CD4-positive, CD25-positive, alpha-beta regulatory T cell (primary cell): ENCODE results near the gene DPYD. TPM values are rescaled to one million over a fixed set of nuclear protein-coding genes. Genes with fewer than 3 reads are reported as not detected.

ENCODE experiments used
- ATAC-seq, 2 donors: fragments of 150-1000 bp; cut with Tn5 transposase; one replicate each; pipeline ENCODE4 v1.10.0; 2021; ENCODE audit warnings: low read depth in 2 of 2, moderate number of reproducible peaks in 2 of 2, moderate library complexity in 1 of 2
- DNase-seq, 3 donors: peaks; one replicate each; pipeline versions ENCODE4 v3.0.0 to v3.0.0-alpha.2; 2012 to 2022; ENCODE audit warnings: mixed read lengths in 1 of 3
- H3K27ac ChIP-seq: one replicate; pipeline ENCODE4 v1.7.0; 2013; ENCODE audit warnings: mild to moderate bottlenecking, low read length; ENCODE audit not compliant: insufficient read depth, poor library complexity, severe bottlenecking
- H3K27me3 ChIP-seq: one replicate; pipeline ENCODE4 v1.7.0; 2013; ENCODE audit warnings: low read length; ENCODE audit not compliant: control insufficient read depth, insufficient read depth
- H3K36me3 ChIP-seq: one replicate; pipeline ENCODE4 v1.7.0; 2013; ENCODE audit warnings: mild to moderate bottlenecking, low read length, moderate library complexity; ENCODE audit not compliant: control insufficient read depth, insufficient read depth
- H3K4me1 ChIP-seq: 2 replicates; pipeline ENCODE4 v1.7.0; 2013; ENCODE audit warnings: mild to moderate bottlenecking, low read length; ENCODE audit not compliant: insufficient read depth, control insufficient read depth, poor library complexity, severe bottlenecking
- H3K4me3 ChIP-seq: one replicate; pipeline ENCODE4 v1.7.0; 2013; ENCODE audit warnings: low read depth, mild to moderate bottlenecking, low read length, moderate library complexity
- H3K9me3 ChIP-seq, 2 experiments: 1 replicate in 1 of 2; 2 replicates in 1 of 2; pipeline ENCODE4 v1.7.0; 2013; ENCODE audit warnings: low read length in 2 of 2, mild to moderate bottlenecking in 1 of 2, moderate library complexity in 1 of 2; ENCODE audit not compliant: control insufficient read depth in 2 of 2
- H3K27ac Mint-ChIP-seq, 3 donors: one replicate each; pipeline ENCODE4 v1.8.0; 2020 to 2022; ENCODE audit warnings: mild to moderate bottlenecking in 3 of 3, mixed read lengths in 3 of 3, moderate library complexity in 2 of 3
- H3K27me3 Mint-ChIP-seq: one replicate; pipeline ENCODE4 v1.8.0; 2022; ENCODE audit warnings: mild to moderate bottlenecking, mixed read lengths
- H3K36me3 Mint-ChIP-seq: one replicate; pipeline ENCODE4 v1.8.0; 2020; ENCODE audit warnings: mixed read lengths
- H3K4me1 Mint-ChIP-seq, 4 donors: one replicate each; pipeline ENCODE4 v1.8.0; 2020 to 2022; ENCODE audit warnings: mixed read lengths in 4 of 4, mild to moderate bottlenecking in 1 of 4
- H3K4me3 Mint-ChIP-seq, 4 donors: one replicate each; pipeline ENCODE4 v1.8.0; 2020 to 2022; ENCODE audit warnings: mild to moderate bottlenecking in 4 of 4, mixed read lengths in 4 of 4, moderate library complexity in 3 of 4
- H3K9me3 Mint-ChIP-seq, 7 donors: one replicate each; pipeline ENCODE4 v1.8.0; 2020 to 2022; ENCODE audit warnings: mixed read lengths in 7 of 7, mild to moderate bottlenecking in 3 of 7, moderate library complexity in 2 of 7
- polyA plus RNA-seq, 4 donors: library from polyadenylated mRNA; unstranded; fragments of 300-500 nt; fragmentation: Illumina TruSeq; gene quantifications; one replicate each; pipeline ENCODE4 v1.2.3, GENCODE V29; 2021
- total RNA-seq: library from RNA; stranded (reverse); gene quantifications from one replicate; pipeline ENCODE4 v1.2.3, GENCODE V29; 2022

Gene DPYD
- total and polyA plus RNA-seq, 5 donors from 2014 or later, result 47.6 to 87.3 (median 55.2) TPM

DNA sequence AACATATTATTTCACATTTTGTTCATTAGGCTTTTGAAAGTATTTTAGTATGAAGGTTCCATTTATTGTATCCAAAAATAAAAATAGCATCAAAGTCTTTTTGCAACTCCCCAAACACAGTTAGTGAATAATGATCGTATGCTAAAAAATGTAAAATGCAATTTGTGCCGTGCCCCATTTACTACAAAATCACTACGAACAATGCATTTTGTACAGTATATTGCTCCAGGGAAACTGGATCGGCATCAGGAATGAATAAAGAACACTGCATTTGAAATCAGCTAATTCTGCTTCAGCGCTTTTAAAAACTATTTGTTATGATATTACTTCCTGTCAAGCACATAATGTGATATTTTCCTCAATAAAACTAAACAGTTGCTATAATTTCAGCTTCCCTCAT is 547.8 kb downstream of the DPYD start:
- no peaks in the 10 kb centered on the region for H3K27me3 Mint-ChIP-seq
- H3K9me3 Mint-ChIP-seq, result peaks cover 0 to 2% (median 0%) of the 10 kb centered on the region in 7 donors
- Histone ChIP-seq H3K4me1 (no peaks in the 10 kb centered on the region), H3K27me3 (no peaks in the 10 kb centered on the region), H3K36me3 (peaks cover 6% of the 10 kb centered on the region), H3K9me3 (no peaks in the 10 kb centered on the region), H3K4me3 (no peak overlapping the region), H3K27ac (no peak overlapping the region)
- peaks cover 52% of the 10 kb centered on the region for H3K36me3 Mint-ChIP-seq
- H3K4me3 Mint-ChIP-seq, result no peak overlapping the region
- H3K27ac Mint-ChIP-seq, result no peak overlapping the region
- no peak for ATAC-seq
- no peak for DNase-seq
- peaks cover 0 to 6% (median 3%) of the 10 kb centered on the region in 4 donors for H3K4me1 Mint-ChIP-seq

DNA sequence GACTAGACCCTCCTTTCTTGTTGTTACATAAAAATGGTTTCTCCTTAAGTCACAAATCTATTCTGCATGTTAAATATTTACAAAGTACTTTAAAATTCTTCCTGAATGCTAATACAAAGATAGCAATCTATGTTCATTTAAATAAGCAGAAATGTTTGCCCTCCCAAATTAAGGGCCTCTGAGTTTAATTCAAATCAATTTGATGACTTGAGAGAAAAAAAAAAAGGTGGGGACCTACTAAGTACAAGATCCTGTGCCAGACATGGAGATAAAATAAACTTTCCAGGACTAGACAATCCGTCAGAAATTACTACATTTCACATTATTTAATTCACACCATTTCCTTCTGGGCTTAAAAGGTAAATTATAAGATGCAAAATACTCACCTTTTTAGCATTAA is 548.3 kb downstream of the DPYD start:
- Mint-ChIP-seq H3K9me3 (peaks cover 0 to 2% (median 0%) of the 10 kb centered on the region in 7 donors), H3K4me3 (no peak overlapping the region), H3K27ac (peak overlapping the region in 1 of 3 donors; percentile 43), H3K4me1 (peaks cover 0 to 4% (median 2%) of the 10 kb centered on the region in 4 donors), H3K27me3 (no peaks in the 10 kb centered on the region), H3K36me3 (peaks cover 50% of the 10 kb centered on the region)
- ATAC-seq, result no peak
- no peaks in the 10 kb centered on the region for H3K4me1 ChIP-seq
- no peak overlapping the region for H3K4me3 ChIP-seq
- H3K27ac ChIP-seq, result no peak overlapping the region
- H3K36me3 ChIP-seq, result peaks cover 6% of the 10 kb centered on the region
- H3K9me3 ChIP-seq, result no peaks in the 10 kb centered on the region
- DNase-seq, result no peak
- H3K27me3 ChIP-seq, result no peaks in the 10 kb centered on the region

DNA sequence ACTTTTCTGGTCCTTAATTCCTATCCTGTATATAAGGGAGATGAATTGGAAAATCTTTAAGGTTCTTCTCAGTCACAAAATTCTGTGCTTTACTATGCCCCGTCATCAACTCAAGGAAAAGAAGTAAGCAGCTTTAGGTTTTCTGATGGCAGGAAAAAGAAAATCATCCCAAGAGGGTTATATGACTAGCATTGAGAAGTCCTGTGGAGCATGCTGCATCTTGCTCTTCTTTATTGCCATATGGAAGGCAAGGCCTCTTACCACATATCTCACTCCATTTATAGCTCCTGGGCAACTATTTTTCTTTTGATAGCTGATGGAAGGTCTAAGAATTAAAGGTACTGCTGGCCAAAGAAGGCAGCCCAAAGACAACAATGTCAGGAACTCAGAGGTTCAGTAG is 552.5 kb downstream of the DPYD start:
- H3K9me3 ChIP-seq, result no peaks in the 10 kb centered on the region
- H3K27ac Mint-ChIP-seq, result no peak overlapping the region
- H3K36me3 Mint-ChIP-seq, result peaks cover 56% of the 10 kb centered on the region
- ATAC-seq, result no peak
- peaks cover 0 to 3% (median 0%) of the 10 kb centered on the region in 7 donors for H3K9me3 Mint-ChIP-seq
- no peak overlapping the region for H3K4me3 ChIP-seq
- no peaks in the 10 kb centered on the region for H3K4me1 ChIP-seq
- peaks cover 18% of the 10 kb centered on the region for H3K36me3 ChIP-seq
- DNase-seq, result no peak
- no peaks in the 10 kb centered on the region for H3K27me3 Mint-ChIP-seq
- H3K27ac ChIP-seq, result no peak overlapping the region
- no peaks in the 10 kb centered on the region for H3K27me3 ChIP-seq
- H3K4me1 Mint-ChIP-seq, result no peaks in the 10 kb centered on the region
- H3K4me3 Mint-ChIP-seq, result no peak overlapping the region

DNA sequence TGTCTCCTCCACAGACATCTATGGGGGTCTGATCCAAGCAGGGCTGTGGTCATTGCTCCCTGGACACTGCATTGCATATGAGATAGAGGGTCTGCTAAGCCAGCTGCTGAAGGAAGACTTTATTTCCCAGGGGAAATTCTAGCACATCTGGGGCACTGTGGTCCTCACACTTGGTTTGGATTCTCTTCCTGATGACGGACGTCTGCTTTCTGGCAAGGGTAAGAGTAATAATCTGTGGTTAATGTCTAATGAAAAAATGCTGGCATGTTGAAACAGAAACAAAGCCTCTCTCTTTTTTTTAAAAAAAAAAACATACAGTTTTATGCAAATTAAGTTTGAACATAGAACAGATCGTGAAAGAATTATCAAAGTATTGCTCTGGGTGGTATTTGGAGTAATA is 553.9 kb downstream of the DPYD start:
- Histone ChIP-seq H3K4me1 (no peaks in the 10 kb centered on the region), H3K36me3 (peaks cover 17% of the 10 kb centered on the region), H3K27ac (no peak overlapping the region), H3K27me3 (no peaks in the 10 kb centered on the region), H3K4me3 (no peak overlapping the region), H3K9me3 (no peaks in the 10 kb centered on the region)
- Mint-ChIP-seq H3K27me3 (no peaks in the 10 kb centered on the region), H3K4me1 (no peaks in the 10 kb centered on the region), H3K4me3 (no peak overlapping the region), H3K36me3 (peaks cover 59% of the 10 kb centered on the region), H3K9me3 (peaks cover 0 to 4% (median 2%) of the 10 kb centered on the region in 7 donors), H3K27ac (no peak overlapping the region)
- ATAC-seq (no peak), DNase-seq (no peak)

DNA sequence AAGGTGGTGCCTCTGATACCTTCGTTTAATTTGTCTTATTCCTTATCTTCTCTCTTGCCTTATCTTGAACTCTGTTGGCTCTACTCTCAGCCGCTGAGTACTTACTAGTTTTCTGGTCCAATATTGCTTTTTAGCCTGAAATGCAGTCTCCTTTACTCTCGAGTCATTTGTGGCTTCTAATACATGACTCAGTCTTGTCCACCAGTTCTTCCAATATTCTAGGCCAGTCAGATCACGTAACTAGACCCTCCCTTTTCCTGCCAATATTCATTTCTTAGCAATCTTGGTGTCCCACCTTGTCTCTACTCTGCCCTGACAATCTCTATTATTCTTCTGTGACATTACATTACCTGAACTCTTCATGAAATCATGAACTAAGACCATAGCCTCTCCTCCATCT is 555.8 kb downstream of the DPYD start:
- no peak overlapping the region for H3K27ac ChIP-seq
- H3K4me1 Mint-ChIP-seq, result peaks cover 0 to 6% (median 2%) of the 10 kb centered on the region in 4 donors
- H3K4me1 ChIP-seq, result no peaks in the 10 kb centered on the region
- no peaks in the 10 kb centered on the region for H3K27me3 ChIP-seq
- no peak overlapping the region for H3K4me3 Mint-ChIP-seq
- no peak for ATAC-seq
- H3K4me3 ChIP-seq, result no peak overlapping the region
- H3K9me3 Mint-ChIP-seq, result peaks cover 0 to 4% (median 2%) of the 10 kb centered on the region in 7 donors
- no peak for DNase-seq
- H3K27ac Mint-ChIP-seq, result no peak overlapping the region
- H3K36me3 Mint-ChIP-seq, result peaks cover 62% of the 10 kb centered on the region
- H3K9me3 ChIP-seq, result no peaks in the 10 kb centered on the region
- H3K27me3 Mint-ChIP-seq, result no peaks in the 10 kb centered on the region
- peaks cover 17% of the 10 kb centered on the region for H3K36me3 ChIP-seq

DNA sequence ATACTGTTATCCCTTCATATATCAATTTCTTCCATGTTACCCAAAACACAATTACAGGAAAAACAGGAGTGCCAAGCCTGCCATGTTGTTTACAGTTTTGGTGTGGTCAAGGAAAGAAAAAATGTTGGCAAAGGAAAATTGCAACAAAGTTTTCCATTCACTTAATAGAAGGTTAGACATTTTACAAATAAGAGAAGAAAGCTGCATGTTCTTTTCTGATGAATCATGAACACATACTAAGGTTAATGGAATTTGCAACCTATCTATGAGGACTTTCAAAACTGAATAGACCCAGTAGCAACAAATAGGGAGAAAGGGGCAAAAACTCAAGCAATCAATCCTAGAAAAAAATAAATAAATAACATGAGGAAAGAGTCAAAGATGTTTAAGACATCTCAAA is 556.7 kb downstream of the DPYD start:
- Mint-ChIP-seq H3K4me3 (peak overlapping the region in 1 of 4 donors; percentile 22), H3K36me3 (peaks cover 65% of the 10 kb centered on the region), H3K4me1 (peaks cover 0 to 6% (median 3%) of the 10 kb centered on the region in 4 donors), H3K27ac (no peak overlapping the region), H3K9me3 (peaks cover 0 to 4% (median 2%) of the 10 kb centered on the region in 7 donors), H3K27me3 (no peaks in the 10 kb centered on the region)
- no peaks in the 10 kb centered on the region for H3K4me1 ChIP-seq
- H3K4me3 ChIP-seq, result no peak overlapping the region
- DNase-seq (no peak), ATAC-seq (no peak)
- no peaks in the 10 kb centered on the region for H3K27me3 ChIP-seq
- H3K27ac ChIP-seq, result no peak overlapping the region
- H3K36me3 ChIP-seq, result peaks cover 17% of the 10 kb centered on the region
- no peaks in the 10 kb centered on the region for H3K9me3 ChIP-seq

DNA sequence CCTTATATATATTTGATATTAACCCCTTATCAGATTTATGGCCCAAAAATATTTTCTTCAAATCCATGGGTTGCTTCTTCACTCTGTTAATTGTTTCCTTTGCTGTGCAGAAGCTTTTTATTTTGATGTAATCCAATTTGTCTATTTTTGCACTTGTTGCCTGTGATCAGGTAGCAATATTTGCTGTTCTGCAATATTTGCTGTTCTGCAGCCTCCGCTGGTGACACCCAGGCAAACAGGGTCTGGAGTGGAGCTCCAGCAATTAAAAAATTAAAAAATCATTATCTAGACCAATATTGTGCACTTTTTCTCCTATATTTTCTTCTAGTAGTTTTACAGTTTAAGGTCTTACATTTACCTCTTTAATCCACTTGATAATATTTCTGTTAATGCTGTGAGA is 564.5 kb downstream of the DPYD start:
- Histone ChIP-seq H3K4me1 (no peaks in the 10 kb centered on the region), H3K27ac (no peak overlapping the region), H3K4me3 (no peak overlapping the region), H3K27me3 (no peaks in the 10 kb centered on the region), H3K9me3 (no peaks in the 10 kb centered on the region), H3K36me3 (peaks cover 4% of the 10 kb centered on the region)
- ATAC-seq (no peak), DNase-seq (no peak)
- Mint-ChIP-seq H3K27me3 (no peaks in the 10 kb centered on the region), H3K4me3 (no peak overlapping the region), H3K27ac (no peak overlapping the region), H3K4me1 (peaks cover 0 to 13% (median 4%) of the 10 kb centered on the region in 4 donors), H3K36me3 (peaks cover 64% of the 10 kb centered on the region), H3K9me3 (peaks cover 0 to 5% (median 1%) of the 10 kb centered on the region in 7 donors)

DNA sequence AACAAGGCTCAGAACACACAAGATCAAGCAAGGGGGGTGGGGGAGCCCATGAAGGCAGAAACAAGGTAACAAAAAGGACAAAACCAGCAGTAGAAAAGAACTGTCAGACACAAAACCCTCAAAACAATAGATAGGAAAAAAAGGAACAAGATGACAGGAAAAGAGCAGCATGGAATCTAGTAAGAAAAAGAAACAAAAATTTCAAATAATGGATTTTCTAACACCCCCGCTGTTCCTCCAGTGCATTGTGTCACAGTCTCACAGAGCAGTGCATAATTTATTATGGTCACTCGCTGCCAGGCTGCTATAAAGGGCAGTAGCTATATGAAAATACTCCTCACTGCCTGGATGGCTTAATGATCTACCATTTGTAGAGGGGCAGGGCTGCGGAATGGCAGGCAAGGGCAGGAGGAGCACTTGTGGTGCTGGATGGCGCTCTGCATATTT is 567.9 kb downstream of the DPYD start:
- Histone ChIP-seq H3K36me3 (peaks cover 3% of the 10 kb centered on the region), H3K4me3 (no peak overlapping the region), H3K9me3 (no peaks in the 10 kb centered on the region), H3K4me1 (no peaks in the 10 kb centered on the region), H3K27me3 (no peaks in the 10 kb centered on the region), H3K27ac (no peak overlapping the region)
- ATAC-seq (no peak), DNase-seq (no peak)
- Mint-ChIP-seq H3K9me3 (peaks cover 0 to 3% (median 0%) of the 10 kb centered on the region in 7 donors), H3K36me3 (peaks cover 53% of the 10 kb centered on the region), H3K27me3 (no peaks in the 10 kb centered on the region), H3K27ac (no peak overlapping the region), H3K4me1 (peaks cover 0 to 7% (median 3%) of the 10 kb centered on the region in 4 donors), H3K4me3 (no peak overlapping the region)
